Measurements from ENCODE around the gene OOSP2.
"Not testable (repeated sequence)": the region's sequence is repeated elsewhere in the genome, so short reads cannot be mapped to it uniquely, and the experiment has no call there.

The OOSP2 gene

DNA sequence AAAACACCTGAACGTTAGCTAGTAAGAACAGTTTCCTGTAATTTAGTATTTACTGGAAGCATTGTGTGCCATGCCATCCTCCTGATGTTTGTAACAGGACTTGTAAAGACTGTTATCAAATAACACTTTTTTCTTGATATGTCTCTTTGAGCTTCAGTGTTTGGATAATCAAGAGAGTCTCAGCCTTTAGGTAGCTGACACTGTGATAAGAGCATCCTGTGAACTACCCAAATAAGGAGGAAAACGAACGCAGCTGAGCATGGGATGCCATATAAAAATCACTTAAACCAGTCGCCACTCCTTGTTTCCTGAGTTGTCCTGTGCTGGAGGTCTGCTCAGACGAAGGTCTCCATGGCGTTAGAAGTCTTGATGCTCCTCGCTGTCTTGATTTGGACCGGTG, at the start of gene OOSP2:
Gene OOSP2, plus strand, starts transcription at position 301 of the 400 bp plus-strand sequence. Its CDS starts 51 bp downstream, at position 352.
- no peak for DNase-seq

DNA sequence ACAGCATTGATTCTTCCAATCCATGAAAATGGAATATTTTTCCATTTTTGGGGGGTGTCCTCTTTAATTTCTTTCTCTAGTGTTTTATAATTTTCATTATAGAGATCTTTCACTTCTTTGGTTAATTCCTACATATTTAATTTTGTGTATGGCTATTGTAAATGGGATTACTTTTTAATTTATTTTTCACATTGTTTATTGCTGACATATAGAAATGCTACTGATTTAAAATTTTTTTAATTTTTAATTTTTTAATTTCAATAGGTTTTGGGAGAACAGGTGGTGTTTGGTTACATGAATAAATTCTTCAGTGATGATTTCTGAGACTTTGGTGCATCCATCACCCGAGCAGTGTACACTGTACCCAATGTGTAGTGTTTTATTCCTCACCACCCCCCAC, 49.8 kb upstream of the OOSP2 start:
- no peak for DNase-seq

GRCh38 chr11:59992425-59992824, 47.8 kb upstream of the OOSP2 start:
- DNase-seq = no peak

GRCh38 chr11:59997800-59998199, 42.4 kb upstream of the OOSP2 start:
- no peak for DNase-seq

GRCh38 chr11:59999691-60000090, 40.5 kb upstream of the OOSP2 start:
- DNase-seq = no peak

- DNase-seq = no peak
These were observed 36.5 kb upstream of the OOSP2 start for GRCh38 chr11:60003729-60004128.

DNA sequence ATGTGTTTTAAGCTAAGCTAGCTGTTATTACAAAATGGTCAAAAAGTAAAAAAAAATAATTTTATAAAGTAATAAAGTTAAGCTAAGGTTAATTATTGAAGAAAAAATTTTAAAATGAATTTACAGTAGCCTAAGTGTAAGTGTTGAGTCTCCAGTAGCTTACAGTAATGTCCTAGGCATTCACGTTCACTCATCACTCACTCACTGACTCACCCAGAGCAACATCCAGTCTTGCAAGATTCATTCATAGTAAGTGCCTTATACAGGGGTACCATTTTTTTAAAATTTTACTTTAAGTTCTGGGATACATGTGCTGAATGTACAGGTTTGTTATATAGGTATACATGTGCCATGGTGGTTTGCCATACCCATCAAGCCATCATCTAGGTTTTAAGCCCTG, 34.8 kb upstream of the OOSP2 start:
- DNase-seq = no peak

DNA sequence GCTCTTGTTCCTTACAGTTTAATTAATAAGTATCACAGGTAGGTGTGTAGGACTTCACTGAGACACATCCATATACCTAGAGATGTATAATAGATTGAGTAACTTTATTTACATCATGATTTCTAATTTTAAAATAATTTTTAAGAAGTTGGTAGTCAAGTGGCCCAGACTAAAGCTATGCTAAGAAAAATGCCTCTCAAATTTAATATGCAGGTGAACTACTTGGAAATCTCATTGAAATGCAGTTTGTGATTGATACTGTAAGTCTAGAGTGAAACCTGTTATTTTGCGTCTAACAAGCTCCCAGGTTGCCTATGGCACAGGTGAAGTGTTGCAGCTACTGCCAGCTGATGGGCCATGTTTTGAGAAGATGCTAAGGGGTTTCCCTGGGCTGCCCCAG, 23.3 kb upstream of the OOSP2 start, which contains the start of gene OOSP4B:
Gene OOSP4B, plus strand, starts transcription at position 301 of the 400 bp plus-strand sequence.
- DNase-seq = no peak

GRCh38 chr11:60018058-60018457, 22.2 kb upstream of the OOSP2 start:
- no peak for DNase-seq

DNA sequence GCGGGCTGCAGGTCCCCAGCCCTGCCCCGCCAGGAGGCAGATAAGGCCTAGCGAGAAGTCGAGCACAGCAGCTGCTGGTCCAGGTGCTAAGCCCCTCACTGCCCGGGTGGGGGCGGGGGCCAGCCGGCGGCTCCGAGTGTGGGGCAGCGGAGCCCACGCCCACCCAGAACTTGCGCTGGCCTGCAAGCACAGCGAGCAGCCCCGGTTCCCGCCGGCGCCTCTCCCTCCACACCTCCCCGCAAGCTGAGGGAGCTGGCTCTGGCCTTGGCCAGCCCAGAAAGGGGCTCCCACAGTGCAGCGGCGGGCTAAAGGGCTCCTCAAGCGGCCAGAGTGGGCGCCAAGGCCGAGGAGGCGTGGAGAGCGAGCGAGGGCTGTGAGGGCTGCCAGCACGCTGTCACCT, 19.8 kb upstream of the OOSP2 start:
- DNase-seq = not testable (repeated sequence)

- DNase-seq = no peak
These were observed 11.1 kb upstream of the OOSP2 start for GRCh38 chr11:60029015-60029632.

DNA sequence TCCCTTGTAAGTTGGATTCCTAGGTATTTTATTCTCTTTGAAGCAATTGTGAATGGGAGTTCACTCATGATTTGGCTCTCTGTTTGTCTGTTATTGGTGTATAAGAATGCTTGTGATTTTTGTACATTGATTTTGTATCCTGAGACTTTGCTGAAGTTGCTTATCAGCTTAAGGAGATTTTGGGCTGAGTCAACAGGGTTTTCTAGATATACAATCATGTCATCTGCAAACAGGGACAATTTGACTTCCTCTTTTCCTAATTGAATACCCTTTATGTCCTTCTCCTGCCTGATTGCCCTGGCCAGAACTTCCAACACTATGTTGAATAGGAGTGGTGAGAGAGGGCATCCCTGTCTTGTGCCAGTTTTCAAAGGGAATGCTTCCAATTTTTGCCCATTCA, 10.2 kb downstream of the OOSP2 start:
- not testable (repeated sequence) for DNase-seq

- DNase-seq = not testable (repeated sequence)
These were observed 10.6 kb downstream of the OOSP2 start for GRCh38 chr11:60050839-60051238.

DNA sequence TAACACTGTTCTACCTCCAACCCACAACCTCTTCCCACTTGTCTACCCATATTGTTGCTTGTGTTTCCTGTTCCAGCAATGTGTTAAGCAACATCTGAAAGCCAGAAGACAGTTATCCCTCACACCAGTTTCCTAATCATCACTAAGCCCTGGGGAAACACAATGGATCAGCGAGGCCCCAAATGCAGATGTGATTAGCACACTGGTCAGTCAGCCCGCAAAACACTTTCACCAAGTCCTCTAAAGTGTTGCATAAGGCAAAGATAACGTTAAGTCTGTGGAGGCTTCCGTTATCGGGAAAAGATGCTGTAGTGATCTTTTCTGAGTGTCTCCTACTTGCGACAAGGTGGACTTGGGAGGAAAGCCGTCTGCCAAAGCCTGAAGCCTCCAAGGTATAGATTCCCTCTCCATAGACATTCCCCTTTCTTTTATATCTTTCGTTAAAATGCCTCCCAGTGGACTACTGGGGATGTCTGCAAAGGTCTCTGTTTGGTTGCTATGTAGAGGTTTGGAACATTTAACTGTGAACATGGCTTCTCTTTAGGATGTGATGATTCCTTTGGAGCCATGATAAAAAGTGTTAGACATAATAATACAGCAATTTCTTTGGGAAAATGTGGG, 16.2 kb downstream of the OOSP2 start, which contains the start of gene MS4A3:
Gene MS4A3, plus strand, starts transcription at position 317 of the 621 bp plus-strand sequence. CDS start 4,496 bp downstream, outside the sequence.
- no peak for DNase-seq

- DNase-seq = no peak
These were observed 18.8 kb downstream of the OOSP2 start for GRCh38 chr11:60059052-60059451.

GRCh38 chr11:60059521-60060240, 19.5 kb downstream of the OOSP2 start:
- no peak for DNase-seq

DNA sequence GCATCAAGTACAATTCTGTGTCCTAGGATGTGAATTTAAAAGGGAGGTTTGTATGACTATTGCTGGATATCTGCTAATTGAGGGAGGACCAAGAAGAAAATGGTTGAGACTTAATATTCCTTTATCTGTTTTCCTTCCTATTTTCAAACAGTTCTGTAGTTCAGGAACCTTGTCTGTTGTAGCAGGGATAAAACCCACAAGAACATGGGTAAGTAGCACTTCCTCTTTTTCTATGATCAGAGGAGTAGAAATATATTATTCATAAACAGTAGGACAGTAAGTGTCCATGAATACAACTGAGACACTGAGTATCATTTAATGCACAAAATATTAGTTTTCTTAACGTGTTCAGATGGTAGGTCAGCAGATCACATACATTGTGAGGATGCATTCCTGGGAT, 23.9 kb downstream of the OOSP2 start:
- DNase-seq = no peak

DNA sequence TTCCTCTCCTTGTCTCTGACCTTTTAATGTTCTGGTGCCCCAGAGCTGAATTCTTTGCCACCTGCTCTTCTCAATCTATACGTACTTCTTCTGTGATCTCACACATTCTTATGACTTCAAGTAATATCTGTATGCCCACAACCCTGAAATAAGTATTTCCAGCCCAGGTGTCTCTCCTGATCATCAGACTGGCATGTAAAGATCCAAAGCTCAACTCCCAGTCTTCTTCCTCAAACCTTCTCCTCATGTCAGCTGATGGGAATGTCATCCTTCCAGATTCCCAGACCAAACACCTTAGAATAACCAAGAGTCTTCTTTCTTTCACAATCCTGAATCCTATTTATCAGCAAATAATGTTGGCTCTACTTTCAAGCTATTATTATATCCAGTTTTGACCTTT, 25.6 kb downstream of the OOSP2 start:
- no peak for DNase-seq

DNA sequence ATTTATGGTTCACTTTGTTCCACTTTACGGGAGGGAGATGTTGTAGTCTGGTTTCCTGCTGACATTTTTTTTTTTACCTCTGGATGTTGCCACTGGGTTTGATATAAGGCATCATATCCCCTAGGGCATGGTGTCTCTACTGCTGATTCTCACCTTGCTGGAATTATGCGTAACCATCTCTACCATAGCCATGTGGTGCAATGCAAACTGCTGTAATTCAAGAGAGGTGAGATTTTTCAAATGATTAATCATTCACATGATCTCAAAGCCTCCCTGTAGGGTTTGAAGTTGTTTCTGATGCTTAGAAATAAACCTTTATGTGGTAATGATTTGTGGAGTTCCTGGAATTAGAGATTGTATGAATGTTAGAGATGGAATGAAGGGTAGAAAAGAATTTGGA, 29.2 kb downstream of the OOSP2 start:
- DNase-seq = no peak

GRCh38 chr11:60071644-60072043, 31.4 kb downstream of the OOSP2 start:
- not testable (repeated sequence) for DNase-seq

DNA sequence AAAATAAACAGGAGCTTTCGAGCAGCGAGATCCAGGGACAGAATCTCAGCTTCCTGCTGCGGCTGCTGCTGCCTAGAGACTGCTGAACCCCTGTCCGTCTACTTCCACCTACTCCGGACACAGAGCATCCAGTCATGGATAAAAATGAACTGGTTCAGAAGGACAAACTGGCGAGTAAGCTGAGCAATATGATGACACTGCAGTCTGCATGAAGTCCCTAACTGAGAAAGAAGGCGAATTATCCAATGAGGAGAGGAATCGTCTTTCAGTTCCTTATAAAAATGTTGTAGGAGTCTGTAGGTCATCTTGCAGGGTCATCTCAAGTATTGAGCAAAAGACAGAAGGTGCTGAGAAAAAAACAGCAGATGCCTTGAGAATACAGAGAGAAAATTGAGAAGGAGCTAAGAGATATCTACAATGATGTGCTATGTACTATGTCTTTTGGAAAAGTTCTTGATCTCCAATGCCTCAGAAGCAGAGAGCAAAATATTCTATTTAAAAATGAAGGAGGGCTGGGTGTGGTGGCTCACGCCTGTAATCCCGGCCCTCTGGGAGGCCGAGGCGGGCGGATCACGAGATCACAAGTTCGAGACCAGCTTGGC, 37.1 kb downstream of the OOSP2 start:
- DNase-seq = no peak

DNA sequence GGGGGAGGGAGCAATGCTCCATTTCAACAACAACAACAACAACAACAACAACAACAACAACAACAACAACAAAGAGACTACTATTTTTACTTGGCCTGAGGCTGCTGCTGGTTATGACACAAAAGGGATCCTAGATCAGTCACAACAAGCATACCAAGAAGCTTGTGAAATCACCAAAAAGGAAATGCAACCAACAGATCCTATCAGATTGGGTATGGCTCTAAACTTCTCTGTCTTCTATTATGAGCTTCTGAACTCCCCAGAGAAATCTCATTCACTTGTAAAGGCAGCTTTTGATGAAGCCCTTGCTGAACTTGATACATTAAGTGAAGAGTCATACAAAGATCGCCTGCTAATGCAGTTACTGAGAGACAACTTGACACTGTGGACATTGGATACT, 37.8 kb downstream of the OOSP2 start:
- no peak for DNase-seq

GRCh38 chr11:60078745-60079144, 38.5 kb downstream of the OOSP2 start:
- no peak for DNase-seq

DNA sequence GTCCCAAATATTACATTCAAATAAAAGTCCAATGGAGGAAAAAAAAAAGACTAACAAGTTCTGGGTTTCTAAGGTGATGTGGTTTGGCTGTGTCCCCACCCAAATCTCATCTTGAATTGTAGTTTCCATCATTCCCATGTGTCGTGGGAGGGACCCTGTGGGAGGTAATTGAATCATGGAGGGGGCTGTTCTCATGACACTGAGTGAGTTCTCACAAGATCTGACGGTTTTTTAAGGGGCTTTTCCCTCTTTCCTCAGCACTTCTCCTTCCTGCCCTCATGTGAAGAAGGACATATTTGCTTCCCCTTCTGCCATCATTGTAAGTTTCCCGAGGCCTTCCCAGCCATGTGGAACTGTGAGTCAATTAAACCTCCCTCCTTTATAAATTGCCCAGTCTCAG, 40.3 kb downstream of the OOSP2 start:
- no peak for DNase-seq

Measured in CD4-positive, alpha-beta T cell treated with Interleukin-6 for 4 hours (primary cell).